ENCODE results near the gene FAU.

Gene FAU

GRCh38 chr11:65107751-65108468 is 14.0 kb downstream of the FAU start:
- DNase-seq (ENCODE audit: low read depth) = no peak

GRCh38 chr11:65107078-65107477 is 14.9 kb downstream of the FAU start:
- no peak for DNase-seq (ENCODE audit: low read depth)

- no peak for DNase-seq (ENCODE audit: low read depth)
Observed at GRCh38 chr11:65104628-65105027, 17.3 kb downstream of the FAU start.

DNA sequence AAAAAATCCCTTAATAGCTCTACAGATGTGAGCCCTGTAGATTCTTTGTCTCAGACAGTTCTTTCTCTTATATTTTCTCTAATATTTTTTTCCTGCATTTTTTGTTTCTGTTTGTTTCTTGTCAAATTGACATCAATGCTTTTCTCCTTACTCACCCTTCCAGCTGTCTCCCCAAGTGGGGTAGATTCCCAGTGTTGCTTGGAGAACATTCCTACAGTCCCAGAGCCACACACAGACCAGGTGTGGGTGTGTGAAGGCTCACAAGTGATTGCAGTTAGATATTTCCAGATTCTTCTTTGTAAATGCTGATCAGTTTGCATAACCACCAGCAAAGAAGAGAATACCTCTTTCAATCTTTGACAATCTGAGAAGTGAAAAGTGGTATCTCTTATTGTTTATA is 18.5 kb downstream of the FAU start:
- DNase-seq (ENCODE audit: low read depth) = no peak

DNA sequence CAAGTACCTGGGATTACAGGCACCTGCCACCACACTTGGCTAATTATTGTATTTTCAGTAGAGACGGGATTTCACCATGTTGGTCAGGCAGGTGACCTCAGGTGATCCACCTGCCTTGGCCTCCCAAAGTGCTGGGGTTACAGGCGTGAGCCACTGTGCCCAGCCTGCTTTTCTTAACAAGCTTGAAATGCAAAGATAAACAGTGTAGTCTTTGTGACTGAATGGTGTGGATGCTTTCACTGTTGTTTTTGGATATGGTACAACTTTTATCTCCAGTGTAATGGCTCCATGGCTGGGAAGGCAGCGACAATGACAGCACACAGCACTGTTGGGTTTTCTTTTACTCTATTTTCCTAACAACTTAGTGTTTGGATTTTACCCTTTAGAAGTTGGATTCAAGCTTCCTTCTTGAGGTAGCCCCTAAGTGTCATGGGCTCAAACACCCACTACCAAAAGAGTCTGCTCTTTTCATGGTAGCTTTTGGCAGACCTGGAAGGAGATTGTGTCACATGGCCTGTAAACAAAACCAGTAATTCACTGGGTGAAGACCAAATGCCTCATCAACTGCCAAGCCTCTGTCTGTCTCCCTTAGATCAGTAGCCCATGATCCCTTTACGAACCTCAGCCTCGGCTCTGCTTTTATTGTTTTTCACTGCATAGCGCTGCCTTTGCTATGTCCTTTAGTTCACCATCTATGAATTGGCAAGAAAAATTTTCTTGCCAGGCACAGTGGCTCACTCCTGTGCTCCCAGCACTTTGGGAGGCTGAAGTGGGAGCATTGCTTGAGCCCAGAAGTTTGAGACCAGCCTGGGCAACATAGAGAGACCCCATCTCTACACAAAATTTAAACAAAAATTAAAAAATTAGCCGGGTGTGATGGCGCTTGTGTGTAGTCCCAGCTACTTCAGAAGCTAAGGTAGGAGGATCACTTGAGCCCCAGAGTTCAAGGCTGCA is 19.5 kb downstream of the FAU start:
- DNase-seq (ENCODE audit: low read depth) = no peak

GRCh38 chr11:65100674-65101350 is 21.1 kb downstream of the FAU start:
- DNase-seq (ENCODE audit: low read depth) = no peak

GRCh38 chr11:65096926-65097325 is 25.0 kb downstream of the FAU start:
- DNase-seq (ENCODE audit: low read depth) = no peak

- peak; percentile 73 for DNase-seq (ENCODE audit: low read depth)
Observed at GRCh38 chr11:65095974-65096806, 25.7 kb downstream of the FAU start, which contains the start of gene VPS51. Gene VPS51, plus strand, starts transcription at chr11:65096214. Its CDS starts 37 bp downstream, at chr11:65096251.

DNA sequence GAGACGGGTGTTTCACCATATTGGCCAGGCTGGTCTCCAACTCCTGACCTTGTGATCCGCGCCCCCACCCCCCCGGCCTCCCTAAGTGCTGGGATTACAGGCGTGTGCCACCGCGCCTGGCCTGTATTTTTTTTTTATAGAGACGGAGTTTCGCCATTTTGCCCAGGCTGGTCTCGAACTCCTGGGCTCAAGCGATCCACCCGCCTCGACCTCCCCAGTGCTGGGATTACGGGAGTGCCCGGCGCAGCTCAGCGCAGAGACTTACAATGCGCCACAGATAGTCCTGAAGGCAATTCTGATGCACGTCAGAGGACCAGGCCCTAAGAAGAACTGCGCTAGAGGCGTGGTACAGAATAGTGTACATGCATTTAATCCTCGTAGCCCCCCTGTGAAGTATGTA is 26.5 kb downstream of the FAU start:
- DNase-seq (ENCODE audit: low read depth) = no peak

GRCh38 chr11:65090628-65091027 is 31.3 kb downstream of the FAU start:
- no peak for DNase-seq (ENCODE audit: low read depth)

DNA sequence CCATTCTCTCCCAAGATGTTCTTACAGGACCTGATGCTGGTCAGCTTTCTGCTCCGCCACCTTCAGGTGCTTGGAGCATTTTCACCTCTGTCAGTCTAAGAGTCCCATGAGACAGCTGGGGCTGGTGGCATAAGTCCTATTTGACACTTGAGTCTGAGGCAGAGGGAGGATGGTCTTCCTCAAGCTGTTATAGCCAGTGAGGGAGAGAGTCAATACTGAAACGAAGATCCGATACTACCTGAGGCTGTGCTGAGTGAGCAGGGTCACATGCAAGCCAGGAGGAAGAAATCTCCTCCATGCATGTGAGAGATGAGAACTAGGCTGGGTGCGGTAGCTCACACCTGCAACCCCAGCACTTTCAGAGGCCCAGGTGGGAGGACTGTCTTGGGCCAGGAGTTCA is 32.3 kb downstream of the FAU start:
- no peak for DNase-seq (ENCODE audit: low read depth)

DNA sequence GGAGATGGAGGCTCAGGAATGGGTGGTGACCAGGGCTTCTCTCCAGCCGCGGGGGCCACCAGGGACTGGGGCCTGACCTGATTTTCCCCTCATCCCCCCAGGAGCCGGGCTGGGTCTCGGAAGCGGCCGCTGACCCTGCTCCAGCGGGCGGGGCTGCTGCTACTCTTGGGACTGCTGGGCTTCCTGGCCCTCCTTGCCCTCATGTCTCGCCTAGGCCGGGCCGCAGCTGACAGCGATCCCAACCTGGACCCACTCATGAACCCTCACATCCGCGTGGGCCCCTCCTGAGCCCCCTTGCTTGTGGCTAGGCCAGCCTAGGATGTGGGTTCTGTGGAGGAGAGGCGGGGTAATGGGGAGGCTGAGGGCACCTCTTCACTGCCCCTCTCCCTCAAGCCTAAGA is 34.1 kb downstream of the FAU start:
- DNase-seq (ENCODE audit: low read depth) = no peak

- DNase-seq (ENCODE audit: low read depth) = no peak
Observed at GRCh38 chr11:65087216-65087615, 34.7 kb downstream of the FAU start.

- DNase-seq (ENCODE audit: low read depth) = no peak
Observed at GRCh38 chr11:65086809-65087208, 35.1 kb downstream of the FAU start.

- no peak for DNase-seq (ENCODE audit: low read depth)
Observed at GRCh38 chr11:65085446-65085845, 36.5 kb downstream of the FAU start.

DNA sequence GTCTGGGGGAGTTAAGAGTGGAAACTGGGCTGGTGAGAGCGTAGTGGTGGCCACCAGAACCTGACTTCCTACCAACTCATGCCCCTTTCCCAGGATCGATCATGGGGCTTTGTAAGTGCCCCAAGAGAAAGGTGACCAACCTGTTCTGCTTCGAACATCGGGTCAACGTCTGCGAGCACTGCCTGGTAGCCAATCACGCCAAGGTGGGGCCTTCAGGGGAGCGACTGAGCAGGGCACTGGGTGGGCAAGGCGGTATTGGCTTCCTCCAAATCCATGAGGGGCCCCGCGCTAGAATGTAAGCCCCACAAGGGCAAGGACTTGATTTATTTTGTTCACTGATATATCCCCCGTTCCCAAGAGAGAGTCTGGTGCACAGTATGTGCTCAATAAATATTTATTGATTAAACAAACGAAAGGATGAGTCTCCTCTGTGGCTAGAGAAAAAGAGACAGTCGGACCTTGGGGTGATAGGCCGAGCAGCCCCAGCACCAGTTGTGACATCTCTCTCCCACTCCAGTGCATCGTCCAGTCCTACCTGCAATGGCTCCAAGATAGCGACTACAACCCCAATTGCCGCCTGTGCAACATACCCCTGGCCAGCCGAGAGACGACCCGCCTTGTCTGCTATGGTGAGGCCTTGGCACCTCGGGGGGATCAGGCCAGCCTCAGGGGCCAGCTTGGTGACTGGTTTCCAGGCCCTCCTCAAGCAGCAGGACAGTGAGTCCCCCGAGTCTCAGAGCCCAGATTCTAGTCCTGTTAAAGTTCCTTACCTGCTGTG is 37.1 kb downstream of the FAU start:
- DNase-seq (ENCODE audit: low read depth) = no peak

- peak; percentile 87 for DNase-seq (ENCODE audit: low read depth)
Observed at GRCh38 chr11:65083834-65084597, 37.9 kb downstream of the FAU start, which contains the start of the genes CDCA5 and ZFPL1. Gene CDCA5, minus strand, starts transcription at chr11:65084040. Its CDS starts 62 bp downstream, at chr11:65083978. Gene ZFPL1, plus strand, starts transcription at chr11:65084222. Its CDS starts 477 bp downstream, at chr11:65084699.

DNA sequence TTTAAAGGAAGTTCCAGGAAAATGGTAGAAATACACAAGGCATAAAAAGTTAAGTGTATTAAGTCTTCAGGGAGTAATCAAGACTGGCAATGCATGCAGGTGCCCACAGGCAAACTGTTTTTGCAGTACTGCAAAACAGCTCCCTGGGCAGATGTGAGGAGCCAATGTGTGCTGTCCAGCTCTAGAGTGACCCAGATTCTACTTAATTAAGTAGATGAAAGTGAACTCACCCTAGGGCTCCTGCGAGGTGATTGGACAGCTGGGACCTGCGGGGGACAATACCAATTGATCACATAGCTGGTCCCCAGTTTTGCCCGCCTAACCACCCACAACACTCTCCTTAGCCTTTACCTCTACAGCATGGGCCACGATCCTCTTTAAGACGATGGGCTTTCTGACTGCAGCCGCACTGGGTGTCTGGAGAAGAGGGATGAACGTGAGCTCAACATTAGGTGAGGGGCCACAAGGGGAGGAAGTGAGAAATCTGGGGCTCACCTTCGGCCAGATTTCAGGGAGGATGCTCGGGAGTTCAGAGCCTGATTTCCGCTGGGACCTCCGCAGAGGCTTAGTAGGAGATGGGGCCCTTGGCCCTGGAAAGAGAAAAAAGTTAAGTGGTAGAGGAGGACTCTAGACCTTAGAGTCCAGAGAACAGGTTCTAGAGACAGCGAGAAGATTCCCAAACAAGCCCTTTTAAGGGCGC is 38.6 kb downstream of the FAU start:
- no peak for DNase-seq (ENCODE audit: low read depth)

DNA sequence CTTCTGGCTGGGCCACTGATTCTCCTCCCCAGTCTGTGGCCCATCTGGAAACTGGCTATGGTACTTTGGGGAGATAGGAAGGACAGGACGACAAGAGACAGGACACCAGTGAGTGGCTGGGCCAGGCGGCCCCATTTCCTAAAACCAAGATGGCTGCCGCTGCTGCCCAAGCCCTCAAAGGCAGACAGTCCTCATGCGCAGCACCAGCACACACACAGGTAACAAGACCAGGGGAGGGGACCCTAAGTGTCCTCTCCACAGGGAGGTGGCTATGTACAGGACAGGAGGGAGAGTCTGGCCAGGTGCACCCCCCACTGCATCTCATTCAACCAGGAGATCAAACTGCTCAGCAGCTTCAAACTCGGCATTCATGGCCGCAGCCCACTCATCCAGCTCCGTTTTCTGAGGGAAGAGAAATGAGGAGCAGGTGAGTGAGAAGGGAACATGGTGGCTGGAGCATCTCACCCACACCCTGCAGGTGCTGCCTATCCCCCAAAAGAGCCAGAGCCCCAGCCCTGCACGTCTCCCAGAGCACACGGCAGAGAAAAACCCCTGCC is 43.1 kb downstream of the FAU start:
- no peak for DNase-seq (ENCODE audit: low read depth)
